GM12892 (cell line): ENCODE measurements around the gene ASTN2.

Source experiments
- DNase-seq: peaks from one replicate; pipeline ENCODE4 v3.0.0; 2011; ENCODE audit not compliant: insufficient read length
- FAIRE-seq: peaks from 2 replicates; lab custom pipeline; 2011; peaks lifted over from hg19 to GRCh38; lab: Jason Lieb, UNC
- POLR2A ChIP-seq: IDR thresholded peaks from 2 replicates; pipeline ENCODE4 v1.6.1; 2011; ENCODE audit warnings: low read depth, low read length, control low read depth
- POLR2AphosphoS5 ChIP-seq: IDR thresholded peaks from 2 replicates; pipeline ENCODE4 v1.6.1; 2011; ENCODE audit warnings: low read depth, low read length, control low read depth
- TAF1 ChIP-seq: IDR thresholded peaks from 2 replicates; pipeline ENCODE4 v1.6.1; 2011; ENCODE audit warnings: low read depth, mild to moderate bottlenecking, control low read depth, low read length, borderline replicate concordance

The ASTN2 gene

DNA sequence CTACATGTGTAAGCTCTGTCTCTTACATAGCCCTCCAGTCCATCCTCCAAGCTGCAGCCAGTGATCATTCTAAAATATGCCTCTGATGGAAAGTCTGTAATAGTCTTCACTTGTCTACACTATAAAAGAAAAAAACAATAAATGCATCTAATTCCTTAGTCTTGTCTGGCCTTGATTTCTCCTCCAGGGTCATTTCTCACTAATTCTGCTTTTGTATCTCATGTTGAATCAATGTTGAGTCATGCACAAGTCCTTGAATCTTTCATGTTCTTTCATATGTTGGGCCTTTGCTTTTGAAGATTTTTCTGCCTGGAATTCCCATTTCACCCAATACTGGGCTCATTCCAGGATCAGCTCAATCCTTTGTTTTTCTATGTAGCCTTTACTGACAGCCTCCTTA lies 848.9 kb downstream of the ASTN2 start:
- FAIRE-seq (no peak), DNase-seq (no peak)
- no peak for TF ChIP-seq TAF1
- TF ChIP-seq POLR2AphosphoS5, result no peak
- TF ChIP-seq POLR2A, result no peak

DNA sequence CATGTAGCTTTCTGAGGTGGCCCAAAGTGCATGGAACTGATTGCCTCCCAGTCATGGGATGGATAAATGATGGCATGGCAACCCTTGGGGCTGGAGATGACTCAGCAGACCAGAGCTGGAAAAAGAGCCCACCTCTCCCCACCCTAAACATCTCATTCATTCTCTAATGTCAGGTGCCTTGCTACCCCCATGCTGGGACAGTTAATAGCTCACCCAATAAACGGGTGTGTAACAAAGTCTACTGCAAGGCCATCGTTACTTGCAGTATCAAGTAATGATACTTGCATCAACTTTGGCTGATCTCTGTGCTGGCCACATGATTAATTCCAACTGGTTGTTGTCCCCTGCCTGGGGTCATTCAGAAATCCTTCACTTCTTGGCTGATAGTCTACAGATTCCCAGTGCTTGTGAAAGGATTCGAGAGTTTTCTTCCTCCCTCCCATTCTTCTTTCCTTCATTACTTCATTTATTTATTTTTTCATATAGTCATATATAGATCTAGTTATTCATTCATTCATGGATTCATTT lies 850.5 kb downstream of the ASTN2 start:
- DNase-seq (no peak), FAIRE-seq (no peak)
- no peak for TF ChIP-seq TAF1
- TF ChIP-seq POLR2A, result no peak
- TF ChIP-seq POLR2AphosphoS5, result no peak

DNA sequence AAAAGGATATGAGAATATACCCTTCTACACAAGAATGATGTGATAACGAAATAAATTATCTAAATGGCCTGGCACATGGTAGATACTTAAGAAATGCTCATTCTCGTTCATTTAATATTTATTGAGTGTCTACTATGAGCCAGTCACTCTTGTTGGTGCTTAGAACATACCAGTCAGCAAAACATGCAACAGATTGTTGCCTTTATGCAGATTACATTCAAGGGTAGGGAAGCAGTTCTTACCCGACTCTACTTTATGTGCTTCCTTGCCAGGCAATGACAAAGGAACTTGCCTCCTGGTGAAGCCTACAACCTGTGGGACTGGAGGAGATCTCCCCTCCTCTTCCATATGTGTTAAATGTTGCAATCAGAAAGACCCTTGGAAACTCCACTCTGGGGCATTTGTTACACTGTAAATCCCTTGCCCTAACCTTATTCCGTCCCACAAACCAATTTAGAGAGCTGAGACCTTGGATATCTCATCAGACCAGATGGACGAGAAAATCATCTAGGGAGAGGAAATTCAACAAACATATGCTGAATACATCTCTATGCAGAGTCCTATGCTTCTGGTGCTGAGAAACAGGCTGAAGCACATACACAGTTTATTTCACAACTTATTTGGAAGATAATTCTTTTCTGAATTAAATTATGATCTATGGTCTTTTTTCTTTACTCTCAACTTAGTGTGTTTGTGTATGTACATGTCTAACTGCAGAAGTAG lies 855.9 kb downstream of the ASTN2 start:
- TF ChIP-seq POLR2A, result no peak
- TF ChIP-seq TAF1, result no peak
- TF ChIP-seq POLR2AphosphoS5, result no peak
- no peak for DNase-seq
- no peak for FAIRE-seq

DNA sequence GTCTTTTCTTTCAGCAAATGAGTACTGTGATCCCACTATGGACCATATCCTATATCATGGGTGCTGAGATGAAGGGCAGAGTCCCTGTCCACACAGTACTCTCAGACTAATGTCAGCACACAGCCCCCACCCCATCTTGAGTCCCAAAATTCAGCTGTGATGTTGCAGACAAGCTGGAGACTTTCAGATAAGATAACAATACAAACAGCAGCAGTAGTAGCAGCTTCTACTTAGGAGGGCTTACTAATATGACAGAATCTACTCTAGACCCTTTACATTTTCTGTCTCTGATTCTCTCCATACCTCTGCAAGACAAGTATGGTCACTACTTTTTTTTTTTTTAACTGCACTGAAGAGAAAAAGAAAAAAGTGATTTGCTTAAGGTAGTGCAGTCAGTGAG lies 856.8 kb downstream of the ASTN2 start:
- DNase-seq, result no peak
- TF ChIP-seq TAF1 (no peak), POLR2A (no peak), POLR2AphosphoS5 (no peak)
- FAIRE-seq, result no peak

GRCh38 chr9:116555556-116556155 lies 859.2 kb downstream of the ASTN2 start:
- no peak for FAIRE-seq
- no peak for TF ChIP-seq TAF1
- no peak for TF ChIP-seq POLR2AphosphoS5
- no peak for TF ChIP-seq POLR2A
- no peak for DNase-seq

DNA sequence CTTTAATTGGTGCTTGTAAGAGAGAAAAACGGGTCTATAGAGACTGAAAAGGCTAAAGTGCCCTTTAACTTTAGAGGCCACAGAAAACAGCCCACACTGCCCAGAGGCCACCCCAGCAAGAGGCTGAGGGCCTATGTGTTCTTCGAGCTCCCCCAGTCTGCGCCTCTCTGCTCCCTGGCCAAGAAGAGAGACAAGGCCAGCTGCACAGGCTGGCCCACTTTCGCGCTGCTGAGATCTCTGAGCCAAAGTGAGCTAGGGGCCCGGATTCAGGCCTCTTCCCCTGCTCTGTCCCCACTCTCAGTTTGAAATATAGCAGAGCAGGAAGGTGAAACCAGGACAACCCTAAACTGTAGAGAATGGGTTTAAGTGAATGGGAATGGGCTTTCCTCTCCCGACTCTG lies 859.7 kb downstream of the ASTN2 start:
- DNase-seq, result no peak
- no peak for TF ChIP-seq POLR2AphosphoS5
- TF ChIP-seq POLR2A, result no peak
- TF ChIP-seq TAF1, result no peak
- FAIRE-seq, result no peak

DNA sequence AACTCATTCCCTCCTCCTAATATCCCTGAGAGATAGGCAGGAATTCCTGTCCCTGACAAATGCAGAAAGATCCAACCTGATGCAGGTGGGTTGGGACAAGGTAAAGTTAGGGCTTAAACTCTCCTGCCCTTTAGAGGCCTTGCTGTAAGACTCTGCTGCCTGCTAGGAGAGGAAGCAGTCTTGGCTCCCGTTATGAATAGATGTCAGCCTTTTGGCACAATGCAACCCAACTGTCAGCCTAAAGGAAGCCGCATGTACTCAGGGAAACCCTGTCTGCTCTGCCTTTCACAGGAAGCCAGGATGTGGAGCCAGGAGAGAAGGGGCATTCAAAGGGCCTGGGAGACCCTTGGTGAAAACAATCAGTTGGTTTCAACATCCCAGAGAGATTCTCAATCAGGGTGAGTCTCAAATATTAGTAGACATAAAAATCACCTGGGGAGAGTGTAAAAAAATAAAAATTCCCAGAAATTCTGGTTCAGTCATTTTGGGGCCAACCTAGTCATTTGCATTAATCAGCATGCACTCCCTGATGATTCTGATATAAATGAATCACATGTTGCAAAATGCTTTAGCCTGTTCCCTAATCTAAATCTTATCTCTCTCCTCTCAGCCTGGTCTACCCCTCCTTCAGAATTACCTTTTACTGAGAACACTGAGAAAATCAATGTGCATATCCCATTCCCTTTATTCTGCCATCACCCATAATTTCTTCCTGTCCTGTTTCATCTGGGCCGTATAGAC lies 864.0 kb downstream of the ASTN2 start:
- FAIRE-seq, result peak; percentile 5
- no peak for DNase-seq
- no peak for TF ChIP-seq POLR2AphosphoS5
- TF ChIP-seq TAF1, result no peak
- TF ChIP-seq POLR2A, result no peak

- TF ChIP-seq TAF1 (no peak), POLR2A (no peak), POLR2AphosphoS5 (no peak)
- FAIRE-seq, result no peak
- DNase-seq, result no peak
Observed at GRCh38 chr9:116549786-116550660, 864.8 kb downstream of the ASTN2 start.

- FAIRE-seq (no peak), DNase-seq (no peak)
- TF ChIP-seq TAF1 (no peak), POLR2AphosphoS5 (no peak), POLR2A (no peak)
Observed at GRCh38 chr9:116549061-116549664, 865.7 kb downstream of the ASTN2 start.

DNA sequence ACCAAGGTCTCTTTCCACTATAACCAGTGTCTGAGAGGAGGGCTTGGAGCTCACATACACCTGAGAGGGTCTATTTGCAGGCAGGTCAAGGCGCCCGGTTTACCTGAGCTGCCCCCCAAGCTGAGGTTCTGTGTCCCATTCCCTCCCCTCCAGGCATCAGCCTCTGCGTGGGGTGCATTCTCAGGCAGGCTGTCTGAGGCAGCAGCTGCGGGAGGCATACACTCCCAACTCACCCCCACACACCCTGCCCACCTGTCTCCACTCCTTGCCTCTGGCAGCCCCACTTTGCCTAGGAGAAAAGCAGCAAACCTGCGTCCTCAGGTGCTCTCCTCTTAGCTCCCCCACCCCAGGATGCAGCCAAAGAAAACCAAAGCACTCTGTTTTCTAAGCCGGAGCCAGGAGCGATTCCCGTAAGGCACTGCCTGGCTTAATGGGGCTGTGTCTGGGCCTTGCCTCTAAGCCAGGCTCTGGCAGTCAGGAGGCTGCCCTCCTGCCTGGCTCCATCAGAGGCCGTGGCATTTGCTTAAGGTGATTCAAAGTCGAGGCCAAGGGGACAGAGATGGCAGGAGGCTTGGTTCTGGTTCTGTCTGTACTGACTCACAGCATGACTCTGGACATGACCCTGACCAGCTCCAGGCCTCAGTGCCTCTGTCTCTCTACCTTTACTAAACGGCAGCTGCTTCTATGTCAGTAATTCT lies 867.0 kb downstream of the ASTN2 start:
- FAIRE-seq (no peak), DNase-seq (no peak)
- TF ChIP-seq TAF1 (no peak), POLR2AphosphoS5 (no peak)
